Measurements from ENCODE around the gene LINS1.

GRCh38 chr15:100570735-100571313, 31.2 kb downstream of the LINS1 start:
- TF ChIP-seq EZH2 (IDR thresholded peaks at IDR 0.05; ENCODE audit: insufficient read depth, poor library complexity, severe bottlenecking), result no peak
- TF ChIP-seq EZH2phosphoT487 (IDR thresholded peaks at IDR 0.05; ENCODE audit: insufficient read depth, low read depth), result no peak
